Upper lobe of left lung (tissue), 4 donors: Measurements from ENCODE around the gene CPM.

ENCODE experiments used
- CTCF ChIP-seq, 6 experiments: fragments of 450-650 bp in 4 of 6; fragments of 200-600 bp in 2 of 6; sonication (generic) in 2 of 6; IDR thresholded peaks; one replicate each; pipeline ENCODE4 v1.5.1; 2016 to 2019; ENCODE audit warnings: antibody characterized with exemption in 6 of 6
- EP300 ChIP-seq, 4 donors: sonication (generic); formaldehyde crosslinking; IDR thresholded peaks; one replicate each; pipeline ENCODE4 v1.5.1; 2017; ENCODE audit warnings: antibody characterized with exemption in 4 of 4, control low read depth in 2 of 4

GRCh38 chr12:68871921-68872320, 61.0 kb downstream of the CPM start:
- TF ChIP-seq CTCF (IDR thresholded peaks at IDR 0.05), result no peak
- TF ChIP-seq EP300 (IDR thresholded peaks at IDR 0.05), result no peak
